ENCODE results near the gene MLKL.

GRCh38 chr16:74737521-74737920, 36.9 kb upstream of the MLKL start:
- TF ChIP-seq CTCF (IDR thresholded peaks at IDR 0.05), result no peak
- TF ChIP-seq, protein P1, sequence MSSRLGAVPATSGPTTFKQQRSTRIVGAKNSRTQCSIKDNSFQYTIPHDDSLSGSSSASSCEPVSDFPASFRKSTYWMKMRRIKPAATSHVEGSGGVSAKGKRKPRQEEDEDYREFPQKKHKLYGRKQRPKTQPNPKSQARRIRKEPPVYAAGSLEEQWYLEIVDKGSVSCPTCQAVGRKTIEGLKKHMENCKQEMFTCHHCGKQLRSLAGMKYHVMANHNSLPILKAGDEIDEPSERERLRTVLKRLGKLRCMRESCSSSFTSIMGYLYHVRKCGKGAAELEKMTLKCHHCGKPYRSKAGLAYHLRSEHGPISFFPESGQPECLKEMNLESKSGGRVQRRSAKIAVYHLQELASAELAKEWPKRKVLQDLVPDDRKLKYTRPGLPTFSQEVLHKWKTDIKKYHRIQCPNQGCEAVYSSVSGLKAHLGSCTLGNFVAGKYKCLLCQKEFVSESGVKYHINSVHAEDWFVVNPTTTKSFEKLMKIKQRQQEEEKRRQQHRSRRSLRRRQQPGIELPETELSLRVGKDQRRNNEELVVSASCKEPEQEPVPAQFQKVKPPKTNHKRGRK (CRISPR knock-in tag; IDR thresholded peaks at IDR 0.05; ENCODE audit: borderline replicate concordance), result no peak
- TF ChIP-seq NFYB (CRISPR knock-in tag; conservative IDR thresholded peaks at IDR 0.05; ENCODE audit: low read depth), result no peak
- TF ChIP-seq, protein P2, sequence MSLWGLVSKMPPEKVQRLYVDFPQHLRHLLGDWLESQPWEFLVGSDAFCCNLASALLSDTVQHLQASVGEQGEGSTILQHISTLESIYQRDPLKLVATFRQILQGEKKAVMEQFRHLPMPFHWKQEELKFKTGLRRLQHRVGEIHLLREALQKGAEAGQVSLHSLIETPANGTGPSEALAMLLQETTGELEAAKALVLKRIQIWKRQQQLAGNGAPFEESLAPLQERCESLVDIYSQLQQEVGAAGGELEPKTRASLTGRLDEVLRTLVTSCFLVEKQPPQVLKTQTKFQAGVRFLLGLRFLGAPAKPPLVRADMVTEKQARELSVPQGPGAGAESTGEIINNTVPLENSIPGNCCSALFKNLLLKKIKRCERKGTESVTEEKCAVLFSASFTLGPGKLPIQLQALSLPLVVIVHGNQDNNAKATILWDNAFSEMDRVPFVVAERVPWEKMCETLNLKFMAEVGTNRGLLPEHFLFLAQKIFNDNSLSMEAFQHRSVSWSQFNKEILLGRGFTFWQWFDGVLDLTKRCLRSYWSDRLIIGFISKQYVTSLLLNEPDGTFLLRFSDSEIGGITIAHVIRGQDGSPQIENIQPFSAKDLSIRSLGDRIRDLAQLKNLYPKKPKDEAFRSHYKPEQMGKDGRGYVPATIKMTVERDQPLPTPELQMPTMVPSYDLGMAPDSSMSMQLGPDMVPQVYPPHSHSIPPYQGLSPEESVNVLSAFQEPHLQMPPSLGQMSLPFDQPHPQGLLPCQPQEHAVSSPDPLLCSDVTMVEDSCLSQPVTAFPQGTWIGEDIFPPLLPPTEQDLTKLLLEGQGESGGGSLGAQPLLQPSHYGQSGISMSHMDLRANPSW (CRISPR knock-in tag; conservative IDR thresholded peaks at IDR 0.05; ENCODE audit: low read depth), result no peak
- TF ChIP-seq, protein P3, sequence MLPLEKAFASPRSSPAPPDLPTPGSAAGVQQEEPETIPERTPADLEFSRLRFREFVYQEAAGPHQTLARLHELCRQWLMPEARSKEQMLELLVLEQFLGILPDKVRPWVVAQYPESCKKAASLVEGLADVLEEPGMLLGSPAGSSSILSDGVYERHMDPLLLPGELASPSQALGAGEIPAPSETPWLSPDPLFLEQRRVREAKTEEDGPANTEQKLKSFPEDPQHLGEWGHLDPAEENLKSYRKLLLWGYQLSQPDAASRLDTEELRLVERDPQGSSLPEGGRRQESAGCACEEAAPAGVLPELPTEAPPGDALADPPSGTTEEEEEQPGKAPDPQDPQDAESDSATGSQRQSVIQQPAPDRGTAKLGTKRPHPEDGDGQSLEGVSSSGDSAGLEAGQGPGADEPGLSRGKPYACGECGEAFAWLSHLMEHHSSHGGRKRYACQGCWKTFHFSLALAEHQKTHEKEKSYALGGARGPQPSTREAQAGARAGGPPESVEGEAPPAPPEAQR (CRISPR knock-in tag; IDR thresholded peaks at IDR 0.05), result no peak
- TF ChIP-seq, protein P4, sequence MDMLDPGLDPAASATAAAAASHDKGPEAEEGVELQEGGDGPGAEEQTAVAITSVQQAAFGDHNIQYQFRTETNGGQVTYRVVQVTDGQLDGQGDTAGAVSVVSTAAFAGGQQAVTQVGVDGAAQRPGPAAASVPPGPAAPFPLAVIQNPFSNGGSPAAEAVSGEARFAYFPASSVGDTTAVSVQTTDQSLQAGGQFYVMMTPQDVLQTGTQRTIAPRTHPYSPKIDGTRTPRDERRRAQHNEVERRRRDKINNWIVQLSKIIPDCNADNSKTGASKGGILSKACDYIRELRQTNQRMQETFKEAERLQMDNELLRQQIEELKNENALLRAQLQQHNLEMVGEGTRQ (CRISPR knock-in tag; IDR thresholded peaks at IDR 0.05), result no peak
- no peak for TF ChIP-seq HMGA2 (CRISPR knock-in tag; IDR thresholded peaks at IDR 0.05)
- no peak for TF ChIP-seq NR3C1 (CRISPR knock-in tag; conservative IDR thresholded peaks at IDR 0.05; ENCODE audit: low read depth)
- no peak for TF ChIP-seq TEAD4 (CRISPR knock-in tag; IDR thresholded peaks at IDR 0.05)
- no peak for TF ChIP-seq JUN (CRISPR knock-in tag; IDR thresholded peaks at IDR 0.05)
- TF ChIP-seq GABPB1 (CRISPR knock-in tag; IDR thresholded peaks at IDR 0.05), result no peak
- no peak for TF ChIP-seq E2F1 (CRISPR knock-in tag; IDR thresholded peaks at IDR 0.05)

All from WTC11 (cell line).